HepG2 (cell line): Measurements from ENCODE around the gene SMTNL2. TPM values are rescaled to one million over a fixed set of nuclear protein-coding genes. Genes with fewer than 3 reads are reported as not detected.

Source experiments
- ATAC-seq: fragments of 200-7000 bp; cut with Tn5 transposase; 3 replicates; pipeline ENCODE4 v1.9.1; 2020; ENCODE audit warnings: mild to moderate bottlenecking, moderate library complexity
- BruUV-seq: library from RNA; stranded (reverse); fragments of 400-500 nt; replicated peaks from 2 replicates; lab custom pipeline; 2021; lab: Mats Ljungman, UMichigan
- CTCF ChIA-PET: fragments of 300-600 bp; formaldehyde crosslinking; extraction: SDS; loops from one replicate; lab custom pipeline; 2021; ENCODE audit warnings: low total read pairs, inconsistent platforms, low intra/inter-chr PET ratio; lab: Yijun Ruan, JAX
- POLR2A ChIA-PET: fragments of 350-600 bp; sonication (Branson Sonifier 250); formaldehyde crosslinking; loops from one replicate; lab custom pipeline; 2020; ENCODE audit warnings: antibody characterized with exemption, inconsistent platforms; lab: Yijun Ruan, JAX
- DNase-seq: peaks from one replicate; pipeline ENCODE4 v3.0.0-alpha.2; 2015; ENCODE audit warnings: low spot score
- FAIRE-seq: peaks from 3 replicates; lab custom pipeline; 2011; peaks lifted over from hg19 to GRCh38; lab: Jason Lieb, UNC
- H2AFZ ChIP-seq: one replicate; pipeline ENCODE4 v1.6.1; 2011; ENCODE audit warnings: low read length, inconsistent platforms
- H3K27ac ChIP-seq: fragments of 300-600 bp; 3 replicates; pipeline ENCODE4 v1.8.0; 2011; ENCODE audit warnings: mixed run types, mild to moderate bottlenecking, mixed read lengths, low read length, inconsistent platforms; ENCODE audit not compliant: insufficient read depth; ENCODE audit errors: extremely low read length
- H3K27me3 ChIP-seq, 2 experiments: fragments of 200-600 bp in 1 of 2; 2 replicates in 1 of 2; 3 replicates in 1 of 2; pipeline versions ENCODE4 v1.6.0 to v1.8.0; 2011; ENCODE audit warnings: low read length in 2 of 2, mild to moderate bottlenecking in 2 of 2, moderate library complexity in 2 of 2, inconsistent platforms in 1 of 2; ENCODE audit not compliant: insufficient read depth in 2 of 2, control insufficient read depth in 1 of 2
- H3K36me3 ChIP-seq, 2 experiments: fragments of 200-600 bp in 1 of 2; replicated peaks in 1 of 2; 2 replicates in 1 of 2; 3 replicates in 1 of 2; pipeline versions ENCODE4 v1.5.1 to v1.8.0; 2011; ENCODE audit warnings: low read length in 2 of 2, inconsistent platforms in 1 of 2; ENCODE audit not compliant: insufficient read depth in 2 of 2, control insufficient read depth in 1 of 2
- H3K4me1 ChIP-seq: 2 replicates; pipeline ENCODE4 v1.5.1; 2012; ENCODE audit warnings: low read length, inconsistent platforms; ENCODE audit not compliant: insufficient read depth
- H3K4me2 ChIP-seq: 2 replicates; pipeline ENCODE4 v1.6.0; 2011; ENCODE audit warnings: low read depth, low read length, inconsistent platforms
- H3K4me3 ChIP-seq, 3 experiments: fragments of 200-600 bp in 1 of 3; sonication (generic), shearing (Covaris generic) in 1 of 3; replicated peaks in 1 of 3; 2 replicates each; pipeline ENCODE4 v1.5.1; 2011 to 2016; ENCODE audit warnings: low read length in 3 of 3, inconsistent platforms in 2 of 3, low read depth in 2 of 3, mild to moderate bottlenecking in 2 of 3, control low read depth in 1 of 3, mixed read lengths in 1 of 3; ENCODE audit not compliant: insufficient read depth in 1 of 3
- H3K79me2 ChIP-seq: one replicate; pipeline ENCODE4 v1.6.1; 2011; ENCODE audit warnings: low read length, inconsistent platforms; ENCODE audit not compliant: insufficient read depth
- H3K9ac ChIP-seq: 2 replicates; pipeline ENCODE4 v1.6.0; 2011; ENCODE audit warnings: mild to moderate bottlenecking, low read depth, low read length, inconsistent platforms; ENCODE audit not compliant: insufficient read depth
- H3K9me3 ChIP-seq: 2 replicates; pipeline ENCODE4 v1.5.1; 2012; ENCODE audit warnings: mild to moderate bottlenecking, low read length
- H4K20me1 ChIP-seq: 2 replicates; pipeline ENCODE4 v1.6.0; 2011; ENCODE audit warnings: inconsistent platforms, mild to moderate bottlenecking, low read length, moderate library complexity; ENCODE audit not compliant: insufficient read depth
- ARHGAP35 ChIP-seq: sonication (generic); formaldehyde crosslinking; IDR thresholded peaks from 2 replicates; pipeline ENCODE4 v1.9.0; 2022; ENCODE audit warnings: mild to moderate bottlenecking, inconsistent platforms, moderate library complexity, missing genetic modification reagents, borderline replicate concordance
- FOXO1 ChIP-seq: sonication (generic); formaldehyde crosslinking; IDR thresholded peaks from 2 replicates; pipeline ENCODE4 v1.4.0; 2020; ENCODE audit warnings: missing genetic modification reagents
- HNF4A ChIP-seq: sonication (generic); formaldehyde crosslinking; IDR thresholded peaks from 2 replicates; pipeline ENCODE4 v1.4.0; 2020; ENCODE audit warnings: missing genetic modification reagents
- HNRNPH1 ChIP-seq: fragments of 200-400 bp; formaldehyde crosslinking; optimal IDR thresholded peaks from 2 replicates; pipeline ENCODE3; 2017; ENCODE audit warnings: mild to moderate bottlenecking, low read depth, low read length
- KDM5A ChIP-seq: fragments of 200-600 bp; sonication (generic); IDR thresholded peaks from 2 replicates; pipeline ENCODE4 v1.7.0; 2018; ENCODE audit warnings: antibody characterized with exemption, mild to moderate bottlenecking, low read length, borderline replicate concordance
- KIAA2018 ChIP-seq: sonication (generic); formaldehyde crosslinking; IDR thresholded peaks from 2 replicates; pipeline ENCODE4 v1.5.0; 2020; ENCODE audit warnings: mild to moderate bottlenecking, missing genetic modification reagents, borderline replicate concordance
- PPARG ChIP-seq: conservative IDR thresholded peaks from 2 replicates; pipeline ENCODE4 v1.6.1; 2016; ENCODE audit warnings: missing biosample characterization, missing genetic modification reagents
- SMYD3 ChIP-seq: sonication (generic); formaldehyde crosslinking; IDR thresholded peaks from 2 replicates; pipeline ENCODE4 v1.8.1; 2023; ENCODE audit warnings: mild to moderate bottlenecking, missing genetic modification reagents
- SOX13 ChIP-seq, 3 experiments: fragments of 450-650 bp in 1 of 3; sonication (generic) in 1 of 3; formaldehyde crosslinking in 1 of 3; IDR thresholded peaks in 2 of 3; conservative IDR thresholded peaks in 1 of 3; 2 replicates each; pipeline versions ENCODE4 v1.5.0 to v1.6.1; 2016 to 2020; ENCODE audit warnings: antibody characterized with exemption in 1 of 3, mild to moderate bottlenecking in 1 of 3, missing compliant biosample characterization in 1 of 3, missing genetic modification reagents in 1 of 3, moderate library complexity in 1 of 3
- TMF1 ChIP-seq: sonication (generic); formaldehyde crosslinking; IDR thresholded peaks from 2 replicates; pipeline ENCODE4 v1.8.1; 2022; ENCODE audit warnings: low read depth, missing genetic modification reagents
- ZBTB14 ChIP-seq: sonication (generic); formaldehyde crosslinking; IDR thresholded peaks from 2 replicates; pipeline ENCODE4 v1.4.0; 2020; ENCODE audit warnings: missing genetic modification reagents
- ZNF224 ChIP-seq: sonication (generic); formaldehyde crosslinking; IDR thresholded peaks from 2 replicates; pipeline ENCODE4 v1.5.0; 2020; ENCODE audit warnings: mild to moderate bottlenecking, missing genetic modification reagents
- ZNF326 ChIP-seq: sonication (generic); formaldehyde crosslinking; IDR thresholded peaks from 2 replicates; pipeline ENCODE4 v1.4.0; 2020; ENCODE audit warnings: missing genetic modification reagents, borderline replicate concordance
- ZNF576 ChIP-seq: sonication (generic); formaldehyde crosslinking; IDR thresholded peaks from 2 replicates; pipeline ENCODE4 v1.4.0; 2020; ENCODE audit warnings: mild to moderate bottlenecking, missing genetic modification reagents
- WGBS: methylation state at CpG from one replicate; pipeline ENCODE4 v1.1.6; 2017; ENCODE audit warnings: low lambda C conversion rate; 5-methylcytosine and 5-hydroxymethylcytosine counted together
- in situ Hi-C: cut with HindIII; loops from 2 replicates; pipeline ENCODE4 v1.10.0; 2017; ENCODE audit warnings: low pct_unique_long_range_greater_than_20kb; ENCODE audit not compliant: extremely low pct_ligation_motif_present
- intact Hi-C: fragments of 100-400 bp; cut with micrococcal nuclease; formaldehyde crosslinking; loops from one replicate; pipeline ENCODE4 v1.10.0; 2022; ENCODE audit not compliant: unreplicated experiment
- polyA plus RNA-seq, 8 experiments: library from polyadenylated mRNA; depleted of rRNA in 3 of 8; stranded (reverse) in 7 of 8; unstranded in 1 of 8; fragments of >200 nt; fragmentation: Illumina TruSeq in 4 of 8; extraction: Trizol in 4 of 8; gene quantifications; 2 replicates each; pipeline versions ENCODE4 v1.2.1 to v1.2.3, GENCODE V29; 2011 to 2016; ENCODE audit warnings: low read depth in 4 of 8, missing spikeins in 1 of 8, mixed read lengths in 1 of 8; ENCODE audit not compliant: insufficient read depth in 1 of 8
- total RNA-seq, 5 experiments: library from RNA; depleted of rRNA; stranded (reverse); fragments of >200 nt; fragmentation: Illumina TruSeq; extraction: Trizol; gene quantifications; 2 replicates each; pipeline ENCODE4 v1.2.3, GENCODE V29; 2016; ENCODE audit warnings: low read depth in 1 of 5

SMTNL2 gene
- total and polyA plus RNA-seq, 2 of the 13 experiments (the other 11 are each of a cell fraction or from before 2014, with no cell fraction given): 0.41 to 5.1 TPM

GRCh38 chr17:4634976-4635375 lies 50.6 kb downstream of the SMTNL2 start (continued):
- TF ChIP-seq KDM5A: no peak
- no peak for TF ChIP-seq ZNF576
- TF ChIP-seq TMF1: no peak
- no peak for TF ChIP-seq ZBTB14 (CRISPR knock-in tag)
- no peak for TF ChIP-seq HNF4A (CRISPR knock-in tag)
- no peak for TF ChIP-seq ZNF224 (CRISPR knock-in tag)
- no peak for TF ChIP-seq SOX13 (IDR thresholded peaks at IDR 0.05)
- TF ChIP-seq SOX13 (CRISPR knock-in tag; conservative IDR thresholded peaks at IDR 0.05 in 1 of 2, IDR thresholded peaks at IDR 0.05 in 1 of 2): no peak
- no peak for TF ChIP-seq FOXO1 (CRISPR knock-in tag)
- no peak for TF ChIP-seq PPARG

- ATAC-seq (no peak), DNase-seq (no peak), FAIRE-seq (no peak)
- BruUV-seq: no TSS peak
- H3K27ac ChIP-seq: no peak overlapping the region
- ChIA-PET CTCF (interaction anchor here (0.5 kb wide), 1 partner anchor 10 kb away, joined by 3 read pairs; no protein-coding TSS in a partner anchor), POLR2A (no interaction called here)
- in situ Hi-C loops: no loop called here
- intact Hi-C loops: no loop called here
- no peak overlapping the region for H3K4me3 ChIP-seq
- no peaks in the 10 kb centered on the region for H3K4me1 ChIP-seq
- H4K20me1 ChIP-seq: no peaks in the 10 kb centered on the region
- 33% methylated on average over 9 of the region's 10 CpGs for WGBS
- H2AFZ ChIP-seq: no peak overlapping the region
- H3K79me2 ChIP-seq: no peaks in the 10 kb centered on the region
- H3K9me3 ChIP-seq: no peaks in the 10 kb centered on the region
- H3K4me2 ChIP-seq: no peak overlapping the region
- H3K9ac ChIP-seq: no peak overlapping the region
- H3K36me3 ChIP-seq: no peaks in the 10 kb centered on the region
- peaks cover 10 to 35% of the 10 kb centered on the region in 2 experiments; a peak in 4 of 5 replicates for H3K27me3 ChIP-seq
- TF ChIP-seq SMYD3 (no peak), HNRNPH1 (no peak), ZNF326 (CRISPR knock-in tag) (no peak), ARHGAP35 (CRISPR knock-in tag) (no peak), KIAA2018 (CRISPR knock-in tag) (no peak)
Observed at GRCh38 chr17:4635823-4636375, 51.6 kb downstream of the SMTNL2 start.
